Thoracic aorta (tissue), 2 donors: Measurements from ENCODE around the gene CIAO3. TPM values are rescaled to one million over a fixed set of nuclear protein-coding genes. Genes with fewer than 3 reads are reported as not detected.

Experiments used
- ATAC-seq: fragments of 150-250 bp; one replicate; pipeline ENCODE4 v1.8.0; 2017; ENCODE audit warnings: low read depth; ENCODE audit not compliant: insufficient number of reproducible peaks, low FRiP score
- DNase-seq: peaks from one replicate; pipeline ENCODE4 v3.0.0-alpha.2; 2020; ENCODE audit warnings: low spot score
- H3K27ac ChIP-seq, 2 donors: fragments of 200-600 bp; sonication (generic); 1 replicate in 1 of 2; 2 replicates in 1 of 2; pipeline ENCODE4 v1.5.1; 2016; ENCODE audit warnings: mild to moderate bottlenecking in 2 of 2, moderate library complexity in 2 of 2
- H3K27me3 ChIP-seq: fragments of 200-600 bp; sonication (generic); replicated peaks from 2 replicates; pipeline ENCODE4 v1.6.0; 2016; ENCODE audit warnings: mild to moderate bottlenecking; ENCODE audit not compliant: insufficient read depth
- H3K36me3 ChIP-seq: fragments of 200-600 bp; sonication (generic); one replicate; pipeline ENCODE4 v1.5.1; 2016
- H3K4me1 ChIP-seq, 2 donors: fragments of 200-600 bp; sonication (generic); 1 replicate in 1 of 2; 2 replicates in 1 of 2; pipeline versions ENCODE4 v1.5.1 to v1.6.0; 2016; ENCODE audit warnings: low read depth in 2 of 2, mild to moderate bottlenecking in 1 of 2; ENCODE audit not compliant: control insufficient read depth in 1 of 2
- H3K4me3 ChIP-seq: fragments of 200-600 bp; sonication (generic); 2 replicates; pipeline ENCODE4 v1.5.1; 2016; ENCODE audit warnings: mild to moderate bottlenecking
- H3K9me3 ChIP-seq: fragments of 200-600 bp; sonication (generic); 2 replicates; pipeline ENCODE4 v1.5.1; 2016
- CTCF ChIP-seq: fragments of 200-600 bp; sonication (generic); IDR thresholded peaks from one replicate; pipeline ENCODE4 v1.5.1; 2019; ENCODE audit warnings: antibody characterized with exemption
- total RNA-seq, 2 donors: library from RNA; depleted of rRNA; stranded (reverse); fragments of >200 nt; gene quantifications; one replicate each; pipeline versions ENCODE4 v1.1.0 to v1.2.3, GENCODE V29; 2016

CIAO3 gene
- total RNA-seq, 2 donors from 2014 or later, result 27.0 to 30.3 TPM

- Histone ChIP-seq H3K27me3 (no peaks in the 10 kb centered on the region), H3K4me1 (no peaks in the 10 kb centered on the region), H3K27ac (no peak overlapping the region), H3K9me3 (no peaks in the 10 kb centered on the region), H3K36me3 (no peaks in the 10 kb centered on the region), H3K4me3 (no peak overlapping the region)
- ATAC-seq, result no peak
- DNase-seq, result no peak
- TF ChIP-seq CTCF, result no peak
Measured at GRCh38 chr16:761625-762513, 21.1 kb upstream of the CIAO3 start.

DNA sequence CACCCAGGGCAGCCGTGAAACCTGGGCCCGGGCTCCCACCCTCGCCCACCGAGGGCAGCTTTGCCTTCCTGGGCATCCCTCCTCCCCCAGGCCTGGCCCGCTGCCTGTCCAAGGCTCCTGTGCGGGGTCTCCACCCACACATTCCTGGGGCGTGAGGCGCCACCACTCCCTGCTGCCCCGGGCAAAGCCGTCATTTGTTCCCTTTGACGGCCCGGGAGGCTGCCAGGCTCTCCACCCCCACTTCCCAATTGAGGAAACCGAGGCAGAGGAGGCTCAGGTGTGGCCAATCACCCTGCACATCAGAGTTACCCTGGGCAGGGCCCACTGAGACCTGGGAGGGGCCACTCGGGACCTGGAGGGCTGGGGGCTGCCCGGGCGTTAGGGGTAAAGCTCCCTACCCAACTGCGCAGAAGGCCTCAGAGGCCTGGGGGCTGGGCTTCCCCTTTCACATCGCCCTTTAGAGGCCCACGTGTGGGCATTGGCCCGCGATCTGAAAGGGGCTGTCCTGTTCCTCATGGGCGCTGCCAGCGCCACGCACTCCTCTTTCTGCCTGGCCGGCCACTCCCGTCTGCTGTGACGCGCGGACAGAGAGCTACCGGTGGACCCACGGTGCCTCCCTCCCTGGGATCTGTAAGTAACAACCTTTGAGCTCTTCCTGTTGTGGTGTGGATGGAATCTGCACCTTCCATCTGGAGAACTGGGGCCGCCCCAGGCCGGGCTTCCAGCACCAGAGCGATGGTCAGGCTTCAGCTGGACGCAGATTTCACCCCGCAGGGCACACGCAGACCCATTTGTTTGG lies 19.9 kb upstream of the CIAO3 start, which contains the start of gene MSLN:
TSS of gene MSLN (plus strand) at position 190 of the 799 bp plus-strand sequence. CDS start 1,947 bp downstream, outside the sequence.
- Histone ChIP-seq H3K36me3 (no peaks in the 10 kb centered on the region), H3K4me1 (no peaks in the 10 kb centered on the region), H3K4me3 (no peak within 1 kb of the TSS), H3K27me3 (no peaks in the 10 kb centered on the region), H3K27ac (no peak within 1 kb of the TSS), H3K9me3 (no peaks in the 10 kb centered on the region)
- ATAC-seq (no peak), DNase-seq (no peak)
- TF ChIP-seq CTCF, result no peak

- H3K36me3 ChIP-seq, result no peaks in the 10 kb centered on the region
- no peak for DNase-seq
- no peaks in the 10 kb centered on the region for H3K27me3 ChIP-seq
- H3K4me1 ChIP-seq, result no peaks in the 10 kb centered on the region
- H3K4me3 ChIP-seq, result no peak overlapping the region
- no peak for TF ChIP-seq CTCF
- no peaks in the 10 kb centered on the region for H3K9me3 ChIP-seq
- H3K27ac ChIP-seq, result no peak overlapping the region
- no peak for ATAC-seq
Measured at GRCh38 chr16:760065-760464, 19.3 kb upstream of the CIAO3 start.

- Histone ChIP-seq H3K27me3 (no peaks in the 10 kb centered on the region), H3K4me1 (no peaks in the 10 kb centered on the region), H3K9me3 (no peaks in the 10 kb centered on the region), H3K36me3 (no peaks in the 10 kb centered on the region), H3K4me3 (no peak overlapping the region), H3K27ac (no peak overlapping the region)
- TF ChIP-seq CTCF, result no peak
- ATAC-seq (no peak), DNase-seq (no peak)
Measured at GRCh38 chr16:759110-759910, 18.5 kb upstream of the CIAO3 start.
